ENCODE measurements around the gene ZNF727.
"Not testable (repeated sequence)": the region's sequence is repeated elsewhere in the genome, so short reads cannot be mapped to it uniquely, and the experiment has no call there.

The ZNF727 gene

DNA sequence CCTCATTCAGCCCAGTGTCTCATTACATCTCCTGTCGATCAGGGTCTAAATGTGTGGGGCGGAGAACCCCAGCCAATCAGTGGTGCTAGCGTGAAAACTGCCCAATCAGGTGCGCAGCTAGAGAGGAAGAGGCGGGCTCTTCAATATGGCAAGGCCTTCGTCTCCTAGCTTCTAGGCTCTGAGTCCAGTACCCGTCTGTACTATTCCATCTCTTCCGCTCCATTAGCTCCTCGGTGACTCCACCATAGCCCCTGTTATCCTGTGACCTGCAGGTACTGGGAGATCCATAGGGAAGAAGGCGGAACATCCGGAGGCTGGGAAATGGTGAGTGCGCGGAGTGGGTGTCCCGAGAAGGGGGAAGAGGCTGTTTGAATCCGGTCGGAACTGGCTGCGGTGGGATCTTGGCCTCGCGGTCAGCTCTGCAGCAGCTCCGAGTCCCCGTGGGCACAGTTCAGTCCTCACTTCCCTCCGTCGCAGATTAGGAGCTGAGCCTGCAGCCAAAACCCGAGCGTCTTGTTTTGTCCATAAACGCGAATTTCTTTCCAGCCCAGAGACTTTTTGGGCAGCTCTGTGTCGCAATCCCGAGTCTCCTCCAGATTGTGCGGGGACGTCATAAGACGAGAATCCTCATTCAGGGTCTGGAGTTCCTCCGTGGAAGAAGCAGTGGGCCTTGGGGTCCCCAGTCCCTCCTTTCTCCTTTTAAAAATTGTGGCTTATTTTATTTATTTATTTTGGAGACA is at the start of gene ZNF727:
Gene ZNF727 (plus strand): TSS at position 134 of the 740 bp plus-strand sequence. CDS start 188 bp downstream, at position 322.
- no peak for DNase-seq

DNA sequence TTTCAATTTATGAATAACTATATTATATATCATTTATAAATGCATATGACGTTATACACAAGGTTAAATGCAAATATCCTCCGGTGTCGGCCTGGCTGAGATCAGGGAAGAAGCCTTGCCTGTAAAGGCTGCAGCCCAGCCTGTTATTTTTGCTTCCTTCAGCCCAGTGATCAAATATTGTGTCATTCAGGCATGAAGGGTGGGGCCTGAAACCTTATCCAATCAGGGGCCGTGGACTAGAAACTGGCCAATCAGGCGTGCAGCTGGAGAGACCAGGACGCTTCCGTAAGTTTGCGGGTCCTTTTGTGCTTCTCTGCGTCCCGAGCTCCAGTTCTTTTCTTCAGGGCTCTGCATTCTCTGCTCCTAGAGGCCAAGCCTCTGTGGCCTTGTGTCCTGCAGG is 46.7 kb upstream of the ZNF727 start, which contains the start of gene ZNF722:
Gene ZNF722 (plus strand): TSS at position 301 of the 400 bp plus-strand sequence. CDS start 113 bp downstream, outside the sequence.
- no peak for DNase-seq

DNA sequence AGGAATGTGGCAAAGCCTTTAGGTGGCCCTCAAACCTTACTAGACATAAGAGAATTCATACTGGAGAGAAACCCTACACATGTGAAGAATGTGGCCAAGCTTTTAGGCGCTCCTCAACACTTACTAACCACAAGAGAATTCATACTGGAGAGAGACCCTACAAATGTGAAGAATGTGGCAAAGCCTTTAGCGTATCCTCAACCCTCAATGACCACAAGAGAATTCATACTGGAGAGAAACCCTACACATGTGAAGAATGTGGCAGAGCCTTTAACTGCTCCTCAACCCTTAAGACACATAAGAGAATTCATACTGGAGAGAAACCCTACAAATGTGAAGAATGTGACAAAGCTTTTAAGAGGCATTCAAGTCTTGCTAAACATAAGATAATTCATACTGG is 29.7 kb upstream of the ZNF727 start:
- not testable (repeated sequence) for DNase-seq

DNA sequence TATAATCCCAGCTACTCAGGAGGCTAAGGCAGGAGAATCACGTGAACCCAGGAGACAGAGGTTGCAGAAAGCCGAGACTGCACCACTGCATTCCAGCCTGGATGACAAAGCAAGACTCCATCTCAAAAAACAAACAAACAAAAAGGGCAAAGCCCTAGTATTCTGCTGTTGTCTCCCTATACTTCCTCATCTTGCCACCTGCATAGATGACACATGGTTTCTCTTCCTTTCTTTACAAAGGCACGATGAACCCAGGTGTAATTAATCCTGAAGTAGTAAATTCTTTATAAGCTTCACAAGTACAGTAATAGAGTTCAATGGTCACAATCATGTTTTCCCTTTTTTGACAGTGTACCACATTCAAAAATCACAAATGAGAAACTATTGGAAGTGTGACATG is 9.8 kb upstream of the ZNF727 start:
- DNase-seq, result no peak

DNA sequence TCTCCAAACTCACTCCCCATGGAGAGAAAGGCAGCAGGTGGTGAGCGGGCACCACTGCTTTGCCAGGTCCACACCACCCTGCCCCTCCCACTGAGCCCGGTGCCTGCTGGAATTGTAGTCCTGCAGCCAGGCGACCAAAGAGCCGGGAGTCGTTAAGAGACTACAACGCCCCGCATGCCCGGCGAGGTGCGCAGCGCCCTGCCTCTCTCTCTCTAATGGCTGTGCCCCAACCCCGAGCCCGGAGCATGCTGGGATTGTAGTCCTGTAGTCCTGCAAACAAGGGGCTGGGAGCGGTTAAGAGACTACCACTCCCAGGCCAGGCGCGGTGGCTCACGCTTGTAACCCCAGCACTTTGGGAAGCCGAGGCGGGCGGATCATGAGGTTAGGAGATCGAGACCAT is 8.1 kb upstream of the ZNF727 start:
- no peak for DNase-seq

DNA sequence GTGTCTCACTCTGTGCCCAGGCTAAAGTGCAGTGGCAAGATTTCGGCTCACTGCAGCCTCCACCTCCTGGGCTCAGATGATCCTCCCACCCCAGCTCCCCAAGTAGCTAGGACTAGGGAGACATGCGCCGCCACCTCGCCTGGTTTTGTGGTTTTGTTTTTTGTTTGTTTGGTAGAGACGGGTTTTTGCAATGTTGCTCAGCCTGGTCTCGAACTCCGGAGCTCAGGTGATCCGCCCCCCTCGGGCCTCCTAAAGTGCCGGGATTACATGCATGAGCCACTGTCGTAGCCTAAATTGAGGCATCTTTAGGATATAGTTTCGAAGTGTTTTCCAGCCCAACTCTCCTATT is 781 bp downstream of the ZNF727 start:
- DNase-seq, result no peak

DNA sequence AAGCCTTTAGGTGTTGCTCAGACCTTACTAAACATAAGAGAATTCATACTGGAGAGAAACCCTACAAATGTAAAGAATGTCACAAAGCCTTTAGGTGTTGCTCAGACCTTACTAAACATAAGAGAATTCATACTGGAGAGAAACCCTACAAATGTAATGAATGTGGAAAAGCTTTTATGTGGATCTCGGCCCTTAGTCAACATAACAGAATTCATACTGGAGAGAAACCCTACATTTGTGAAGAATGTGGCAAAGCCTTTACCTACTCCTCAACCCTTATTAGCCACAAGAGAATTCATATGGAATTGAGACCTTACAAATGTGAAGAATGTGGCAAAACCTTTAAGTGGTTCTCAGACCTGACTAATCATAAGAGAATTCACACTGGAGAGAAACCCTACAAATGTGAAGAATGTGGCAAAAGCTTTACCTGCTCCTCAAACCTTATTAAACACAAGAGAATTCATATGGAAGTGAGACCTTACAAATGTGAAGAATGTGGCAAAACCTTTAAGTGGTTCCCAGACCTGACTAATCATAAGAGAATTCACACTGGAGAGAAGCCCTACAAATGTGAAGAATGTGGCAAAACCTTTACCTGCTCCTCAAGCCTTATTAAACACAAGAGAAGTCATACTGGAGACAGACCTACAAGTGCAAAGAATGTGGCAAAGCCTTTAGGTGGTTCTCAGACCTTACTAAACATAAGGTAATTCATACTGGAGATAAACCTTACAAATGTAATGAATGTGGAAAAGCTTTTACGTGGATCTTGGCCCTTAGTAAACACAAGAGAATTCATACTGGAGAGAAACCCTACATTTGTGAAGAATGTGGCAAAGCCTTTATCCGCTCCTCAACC is 32.8 kb downstream of the ZNF727 start:
- not testable (repeated sequence) for DNase-seq

DNA sequence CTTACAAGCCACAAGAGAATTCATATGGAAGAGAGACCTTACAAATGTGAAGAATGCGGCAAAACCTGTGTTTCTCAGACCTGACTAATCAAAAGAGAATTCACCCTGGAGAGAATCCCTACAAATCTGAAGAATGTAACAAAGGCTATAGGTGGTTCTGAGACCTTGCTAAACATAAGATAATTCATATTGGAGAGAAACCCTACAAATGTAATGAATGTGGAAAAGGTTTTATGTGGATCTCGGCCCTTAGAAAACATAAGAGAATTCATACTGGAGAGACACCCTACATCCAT is 33.4 kb downstream of the ZNF727 start:
- DNase-seq, result no peak

DNA sequence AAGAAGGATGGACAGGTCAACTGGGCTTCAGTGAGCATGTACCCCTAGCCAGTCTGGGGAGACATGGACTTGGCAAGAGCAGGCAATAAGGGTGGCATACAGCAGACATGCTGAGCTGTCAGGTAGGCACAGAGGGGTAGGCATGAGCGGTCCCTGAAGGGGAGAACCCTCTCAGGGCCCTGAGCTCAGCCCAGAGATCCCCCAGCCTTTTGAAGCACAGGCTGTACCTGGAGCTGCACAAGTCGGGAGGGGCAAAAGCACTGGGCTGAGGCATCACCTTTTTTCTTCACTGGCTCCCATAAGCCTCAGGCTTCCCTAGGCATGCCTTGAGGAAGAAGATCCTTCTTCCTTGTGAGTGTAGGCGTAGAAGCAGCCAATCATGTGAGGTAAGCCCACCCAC is 42.3 kb downstream of the ZNF727 start:
- no peak for DNase-seq

DNA sequence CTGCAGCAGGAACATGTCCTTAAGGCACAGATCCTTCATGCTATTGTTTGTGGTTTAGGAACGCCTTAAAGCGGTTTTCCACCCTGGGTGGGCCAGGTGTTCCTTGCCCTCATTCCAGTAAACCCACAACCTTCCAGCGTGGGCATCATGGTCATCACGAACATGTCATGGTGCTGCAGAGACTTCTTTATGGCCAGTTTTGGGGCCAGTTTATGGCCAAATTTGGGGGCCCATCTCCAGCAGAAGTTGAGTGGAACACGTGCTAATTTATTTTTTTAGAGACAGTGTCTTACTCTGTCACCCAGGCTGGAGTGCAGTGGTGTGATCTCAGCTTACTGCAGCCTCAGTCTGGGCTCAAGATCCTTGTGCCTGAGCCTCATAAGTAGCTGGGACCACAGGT is 43.6 kb downstream of the ZNF727 start:
- DNase-seq, result not testable (repeated sequence)
